Uterus (tissue), 4 donors: ENCODE results near the gene C9orf50. TPM values are rescaled to one million over a fixed set of nuclear protein-coding genes. Genes with fewer than 3 reads are reported as not detected.
"Not testable (repeated sequence)": the region's sequence is repeated elsewhere in the genome, so short reads cannot be mapped to it uniquely, and the experiment has no call there.

ENCODE experiments used
- DNase-seq, 2 donors: peaks; one replicate each; pipeline ENCODE4 v3.0.0-alpha.2; 2019 to 2020
- H3K27ac ChIP-seq, 2 donors: fragments of 200-600 bp; sonication (generic); 1 replicate in 1 of 2; 2 replicates in 1 of 2; pipeline ENCODE4 v1.5.1; 2016 to 2018
- H3K27me3 ChIP-seq, 2 donors: fragments of 200-600 bp; sonication (generic); one replicate each; pipeline ENCODE4 v1.5.1; 2018 to 2019; ENCODE audit warnings: control low read depth in 1 of 2
- H3K36me3 ChIP-seq, 2 donors: fragments of 200-600 bp; sonication (generic); one replicate each; pipeline ENCODE4 v1.5.1; 2019; ENCODE audit warnings: control low read depth in 1 of 2
- H3K4me1 ChIP-seq, 2 donors: fragments of 200-600 bp; sonication (generic); one replicate each; pipeline ENCODE4 v1.5.1; 2018 to 2019; ENCODE audit warnings: control low read depth in 1 of 2
- H3K4me3 ChIP-seq, 2 donors: fragments of 200-600 bp; sonication (generic); 1 replicate in 1 of 2; 2 replicates in 1 of 2; pipeline ENCODE4 v1.5.1; 2018 to 2019; ENCODE audit warnings: mild to moderate bottlenecking in 1 of 2
- H3K9me3 ChIP-seq, 2 donors: fragments of 200-600 bp; sonication (generic); one replicate each; pipeline ENCODE4 v1.5.1; 2019; ENCODE audit warnings: control low read depth in 1 of 2
- CTCF ChIP-seq, 4 experiments: fragments of 200-600 bp in 2 of 4; fragments of 450-650 bp in 2 of 4; sonication (generic) in 2 of 4; IDR thresholded peaks; one replicate each; pipeline ENCODE4 v1.5.1; 2016 to 2019; ENCODE audit warnings: antibody characterized with exemption in 4 of 4, mild to moderate bottlenecking in 2 of 4, moderate library complexity in 1 of 4
- POLR2A ChIP-seq, 2 donors: fragments of 450-650 bp; IDR thresholded peaks; one replicate each; pipeline ENCODE4 v1.6.1; 2016; ENCODE audit warnings: antibody characterized with exemption in 2 of 2, mild to moderate bottlenecking in 1 of 2, moderate library complexity in 1 of 2
- intact Hi-C: fragments of 100-400 bp; cut with DNase I; formaldehyde crosslinking; loops from one replicate; pipeline ENCODE4 v1.15.1; 2023; ENCODE audit warnings: low total_unique reads
- total RNA-seq, 4 donors: library from RNA; depleted of rRNA in 3 of 4; stranded (reverse); fragments of >200 nt in 3 of 4; gene quantifications; one replicate each; pipeline versions ENCODE4 v1.1.0 to v1.2.4, GENCODE V29; 2014 to 2023
- donor health status: DM: yes; HTN: yes; CAD: no.

The C9orf50 gene
- total RNA-seq, 4 donors from 2014 or later: 0.35 TPM; not detected in 3

- intact Hi-C loops: loop anchor here (10.0 kb wide), 1 partner anchor 145 kb away; no protein-coding TSS in a partner anchor
- no peak for TF ChIP-seq CTCF (IDR thresholded peaks at IDR 0.05)
- TF ChIP-seq POLR2A (IDR thresholded peaks at IDR 0.05): no peak
- Histone ChIP-seq H3K9me3 (no peaks in the 10 kb centered on the region), H3K36me3 (no peaks in the 10 kb centered on the region), H3K27ac (no peak overlapping the region), H3K4me1 (peaks cover 0 to 14% of the 10 kb centered on the region in 2 donors), H3K4me3 (no peak overlapping the region), H3K27me3 (no peaks in the 10 kb centered on the region)
- DNase-seq: no peak
Measured at GRCh38 chr9:129640086-129640870, 19.4 kb upstream of the C9orf50 start.

GRCh38 chr9:129639756-129640085 is 18.8 kb upstream of the C9orf50 start:
- TF ChIP-seq CTCF (IDR thresholded peaks at IDR 0.05): no peak
- DNase-seq: no peak
- H3K4me3 ChIP-seq: no peak overlapping the region
- no peaks in the 10 kb centered on the region for H3K9me3 ChIP-seq
- H3K36me3 ChIP-seq: no peaks in the 10 kb centered on the region
- no peak overlapping the region for H3K27ac ChIP-seq
- intact Hi-C loops: loop anchor here (10.0 kb wide), 1 partner anchor 145 kb away; no protein-coding TSS in a partner anchor
- H3K4me1 ChIP-seq: peaks cover 0 to 14% of the 10 kb centered on the region in 2 donors
- no peaks in the 10 kb centered on the region for H3K27me3 ChIP-seq

GRCh38 chr9:129639034-129639630 is 18.2 kb upstream of the C9orf50 start:
- H3K4me3 ChIP-seq: no peak overlapping the region
- H3K9me3 ChIP-seq: no peaks in the 10 kb centered on the region
- no peak overlapping the region for H3K27ac ChIP-seq
- intact Hi-C loops: no loop called here
- H3K4me1 ChIP-seq: peaks cover 0 to 14% of the 10 kb centered on the region in 2 donors
- TF ChIP-seq POLR2A (IDR thresholded peaks at IDR 0.05) (no peak), CTCF (IDR thresholded peaks at IDR 0.05) (no peak)
- H3K36me3 ChIP-seq: no peaks in the 10 kb centered on the region
- no peaks in the 10 kb centered on the region for H3K27me3 ChIP-seq
- DNase-seq: no peak

- H3K36me3 ChIP-seq: no peaks in the 10 kb centered on the region
- no peak overlapping the region for H3K27ac ChIP-seq
- intact Hi-C loops: no loop called here
- H3K4me1 ChIP-seq: peaks cover 0 to 14% of the 10 kb centered on the region in 2 donors
- H3K9me3 ChIP-seq: no peaks in the 10 kb centered on the region
- DNase-seq: no peak
- TF ChIP-seq CTCF (IDR thresholded peaks at IDR 0.05): no peak
- TF ChIP-seq POLR2A (IDR thresholded peaks at IDR 0.05): no peak
- no peak overlapping the region for H3K4me3 ChIP-seq
- no peaks in the 10 kb centered on the region for H3K27me3 ChIP-seq
Measured at GRCh38 chr9:129637673-129638439, 17.0 kb upstream of the C9orf50 start.

- Histone ChIP-seq H3K27ac (no peak overlapping the region), H3K27me3 (no peaks in the 10 kb centered on the region), H3K9me3 (no peaks in the 10 kb centered on the region), H3K36me3 (no peaks in the 10 kb centered on the region), H3K4me1 (peaks cover 0 to 14% of the 10 kb centered on the region in 2 donors), H3K4me3 (no peak overlapping the region)
- intact Hi-C loops: no loop called here
- TF ChIP-seq POLR2A (IDR thresholded peaks at IDR 0.05) (no peak), CTCF (IDR thresholded peaks at IDR 0.05) (no peak)
- no peak for DNase-seq
Measured at GRCh38 chr9:129637102-129637501, 16.2 kb upstream of the C9orf50 start.

GRCh38 chr9:129636343-129636742 is 15.4 kb upstream of the C9orf50 start:
- H3K4me1 ChIP-seq: peaks cover 0 to 17% of the 10 kb centered on the region in 2 donors
- H3K9me3 ChIP-seq, DNase-seq, H3K27ac ChIP-seq, H3K27me3 ChIP-seq, H3K4me3 ChIP-seq, H3K36me3 ChIP-seq, intact Hi-C loops: not testable (repeated sequence)
